ENCODE results near the gene CDH7. TPM values are rescaled to one million over a fixed set of nuclear protein-coding genes. Genes with fewer than 3 reads are reported as not detected.

CDH7 gene
- total RNA-seq, 2 experiments from 2014 or later = not detected

DNA sequence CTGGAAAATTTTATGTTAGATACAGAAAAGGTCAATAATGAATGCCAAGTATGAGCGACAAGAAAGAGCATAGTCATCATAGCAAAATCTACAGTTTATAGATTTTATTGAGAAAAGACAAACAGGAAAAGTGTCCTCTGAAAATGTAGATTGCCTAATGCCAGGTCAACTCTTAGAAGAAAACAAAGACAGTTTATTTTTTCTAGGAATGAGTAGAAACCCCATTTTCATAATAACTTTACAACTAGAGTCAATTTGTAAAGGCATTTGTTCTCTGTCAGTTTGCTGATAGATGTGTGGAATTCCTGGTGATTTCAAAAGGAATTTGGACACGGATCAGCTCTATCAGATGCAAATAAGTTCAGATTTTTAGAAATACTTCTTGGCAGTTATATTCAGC lies 16.6 kb downstream of the CDH7 start:
- ChIA-PET POLR2A (no interaction called here), CTCF (no interaction called here)

DNA sequence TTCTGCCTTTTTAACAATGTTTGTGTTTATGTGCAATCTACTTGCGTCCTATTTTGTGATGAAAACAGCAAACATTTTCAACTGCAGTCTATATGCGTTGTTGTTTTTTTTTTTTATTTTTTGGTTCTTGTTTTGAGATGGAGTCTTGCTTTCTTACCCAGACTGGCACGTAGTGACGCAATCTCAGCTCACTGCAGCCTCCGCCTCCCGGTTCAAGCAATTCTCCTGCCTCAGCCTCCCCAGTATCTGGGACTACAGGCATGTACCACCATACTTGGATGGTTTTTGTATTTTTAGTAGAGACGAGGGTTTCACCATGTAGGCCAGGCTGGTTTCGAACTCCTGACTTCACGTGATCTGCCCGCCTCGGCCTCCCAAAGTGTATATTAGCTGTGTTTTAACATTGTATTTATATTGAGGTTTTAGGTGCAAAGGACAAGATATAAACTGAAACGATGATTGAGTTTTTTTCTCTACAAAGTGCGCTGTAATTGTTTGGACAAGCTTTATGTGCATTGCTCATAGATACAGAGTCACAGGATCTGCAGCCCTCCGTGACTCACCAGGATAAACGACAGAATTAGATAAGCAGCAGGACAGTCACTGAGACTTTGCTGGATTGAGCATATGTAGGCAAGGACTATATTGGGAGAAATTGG lies 17.4 kb downstream of the CDH7 start:
- ChIA-PET CTCF (no interaction called here), POLR2A (no interaction called here)

- ChIA-PET CTCF (no interaction called here), POLR2A (no interaction called here)
These were observed 18.8 kb downstream of the CDH7 start for GRCh38 chr18:65769652-65770051.

DNA sequence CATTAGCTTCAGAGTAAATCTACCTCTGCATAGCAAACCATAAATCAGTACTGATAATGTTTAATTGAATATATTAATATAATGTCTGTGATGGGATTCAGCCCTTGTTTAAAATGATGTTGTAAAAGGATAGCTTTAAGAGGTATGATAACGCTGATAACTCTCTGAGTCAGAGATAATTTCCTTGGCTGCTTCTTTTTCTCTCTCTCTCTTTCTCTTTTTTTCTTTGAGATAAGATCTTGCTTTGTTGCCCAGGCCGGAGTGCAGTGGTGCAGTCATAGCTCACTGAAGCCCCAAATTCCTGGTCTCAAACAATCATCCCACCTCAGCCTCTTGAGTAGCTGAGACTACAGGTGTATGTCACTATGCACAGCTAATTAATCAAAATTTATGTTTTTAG lies 35.7 kb downstream of the CDH7 start:
- ChIA-PET CTCF (no interaction called here), POLR2A (no interaction called here)

DNA sequence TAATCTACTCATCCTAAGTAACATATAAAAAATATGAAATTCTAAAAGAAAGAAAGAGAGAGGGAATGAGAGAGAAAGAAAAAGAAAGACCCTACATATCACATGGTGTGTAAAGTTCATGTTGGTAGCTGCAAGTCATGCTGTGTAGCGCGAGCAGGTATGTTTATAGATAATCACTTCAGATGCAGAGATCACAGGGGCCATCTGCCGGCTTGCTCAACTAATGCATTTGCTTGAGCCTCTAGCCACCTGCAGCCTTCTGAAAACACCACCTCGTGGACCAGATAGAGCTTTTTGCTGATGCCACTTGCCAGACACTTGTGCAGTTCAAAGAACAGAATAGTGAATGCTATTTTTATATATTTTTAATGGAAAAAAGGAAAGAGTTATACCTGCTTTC lies 37.6 kb downstream of the CDH7 start:
- POLR2A ChIA-PET = no interaction called here
- CTCF ChIA-PET = no interaction called here

GRCh38 chr18:65790604-65791003 lies 39.8 kb downstream of the CDH7 start:
- CTCF ChIA-PET = no interaction called here
- POLR2A ChIA-PET = no interaction called here

DNA sequence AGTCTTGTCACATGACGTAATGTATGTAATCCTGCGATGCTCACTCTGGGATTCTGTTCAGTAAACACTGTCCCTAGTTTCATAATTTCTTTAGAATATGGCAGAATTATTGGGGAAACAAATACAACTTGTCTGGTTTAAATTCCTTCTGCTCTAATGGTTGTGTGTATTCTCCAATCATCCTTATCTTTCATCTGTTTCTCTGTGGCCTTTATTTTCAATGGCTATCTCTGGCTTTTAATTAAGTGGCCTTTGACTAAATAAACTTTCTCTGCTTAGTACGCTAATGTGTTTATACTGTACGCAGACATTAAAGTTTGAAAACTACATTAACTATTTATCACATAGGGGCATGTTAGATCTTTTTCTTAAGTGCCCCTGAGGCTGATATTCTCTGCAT lies 40.9 kb downstream of the CDH7 start:
- POLR2A ChIA-PET = no interaction called here
- CTCF ChIA-PET = no interaction called here

- ChIA-PET POLR2A (no interaction called here), CTCF (no interaction called here)
These were observed 41.8 kb downstream of the CDH7 start for GRCh38 chr18:65792456-65793074.

- CTCF ChIA-PET = no interaction called here
- POLR2A ChIA-PET = no interaction called here
These were observed 57.9 kb downstream of the CDH7 start for GRCh38 chr18:65808759-65809158.

DNA sequence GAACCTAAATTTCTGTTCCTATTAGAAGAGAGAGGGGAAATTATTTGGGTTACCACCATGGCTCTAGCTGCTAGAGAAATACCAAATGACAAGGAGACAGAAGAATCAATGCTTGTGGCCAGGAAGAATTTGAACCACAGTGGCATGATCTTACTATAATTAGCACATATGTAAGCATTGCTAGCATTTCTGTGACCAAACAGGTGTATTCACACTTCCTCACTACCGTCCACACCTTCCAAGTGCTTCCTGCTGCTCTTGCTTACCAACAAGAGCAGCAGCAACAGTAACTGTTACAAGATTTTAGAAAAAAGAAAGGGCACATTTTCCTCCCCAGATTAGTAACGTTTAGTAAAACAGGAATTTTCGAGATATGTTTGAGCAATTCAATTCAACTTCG lies 60.5 kb downstream of the CDH7 start:
- ChIA-PET POLR2A (no interaction called here), CTCF (no interaction called here)

- POLR2A ChIA-PET = no interaction called here
- CTCF ChIA-PET = no interaction called here
These were observed 64.7 kb downstream of the CDH7 start for GRCh38 chr18:65815506-65815905.

DNA sequence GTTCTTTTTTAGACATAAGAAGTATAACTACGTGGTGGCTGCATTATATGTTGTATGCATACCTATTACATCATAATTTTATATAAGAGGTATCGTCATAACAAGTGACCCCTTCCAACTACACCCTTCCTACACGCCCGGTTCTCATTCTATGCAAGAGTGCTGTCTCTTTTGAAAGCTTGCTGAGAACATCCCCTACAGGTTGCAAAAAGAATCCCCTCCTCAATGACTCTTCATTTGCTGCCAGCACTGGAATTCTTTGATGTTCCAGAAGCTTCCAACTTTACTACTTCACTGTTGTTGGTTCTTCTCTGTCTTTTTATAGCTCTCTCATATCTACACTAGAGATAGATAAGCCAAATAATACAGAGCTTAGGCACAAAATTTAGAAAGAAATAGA lies 66.4 kb downstream of the CDH7 start:
- ChIA-PET POLR2A (no interaction called here), CTCF (no interaction called here)

GRCh38 chr18:65821911-65822310 lies 71.1 kb downstream of the CDH7 start:
- CTCF ChIA-PET = no interaction called here
- POLR2A ChIA-PET = no interaction called here

DNA sequence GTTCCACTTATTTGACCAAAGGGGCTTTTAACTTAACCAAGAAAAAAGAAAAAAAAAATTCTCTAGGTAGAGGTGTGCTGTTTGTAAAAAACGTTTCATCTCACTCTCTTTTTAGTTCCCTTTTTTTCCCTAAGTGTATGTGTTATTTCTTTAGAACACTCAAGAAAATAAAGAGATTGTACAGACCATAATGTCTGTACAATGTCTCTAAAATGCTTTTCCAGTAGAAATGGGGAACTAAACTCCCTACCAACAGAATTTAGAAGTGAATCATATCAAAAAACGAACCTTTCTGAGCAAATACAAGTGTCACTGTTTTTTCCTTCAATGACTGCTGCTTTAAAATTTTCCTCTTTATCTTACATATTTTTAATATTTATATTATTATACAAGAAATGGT lies 72.0 kb downstream of the CDH7 start:
- CTCF ChIA-PET = no interaction called here
- POLR2A ChIA-PET = no interaction called here

DNA sequence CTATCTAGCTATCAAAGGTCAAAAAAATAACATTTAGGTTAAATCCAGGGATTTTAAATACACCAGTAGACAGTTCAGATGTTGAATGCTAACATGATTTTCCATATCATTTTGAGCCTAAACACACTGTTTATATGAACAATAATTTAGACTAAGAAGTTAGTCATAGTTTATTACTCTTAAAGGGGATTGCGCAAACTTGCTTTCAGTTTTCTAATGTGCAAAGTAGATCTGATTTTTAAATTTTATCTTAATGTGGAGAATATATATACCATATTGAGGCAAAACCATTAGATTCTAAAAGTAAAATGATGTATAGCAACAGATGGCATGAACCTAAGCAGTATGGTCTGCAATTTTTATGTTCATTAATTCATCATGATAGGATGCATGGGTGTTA lies 76.6 kb downstream of the CDH7 start:
- ChIA-PET POLR2A (no interaction called here), CTCF (no interaction called here)

DNA sequence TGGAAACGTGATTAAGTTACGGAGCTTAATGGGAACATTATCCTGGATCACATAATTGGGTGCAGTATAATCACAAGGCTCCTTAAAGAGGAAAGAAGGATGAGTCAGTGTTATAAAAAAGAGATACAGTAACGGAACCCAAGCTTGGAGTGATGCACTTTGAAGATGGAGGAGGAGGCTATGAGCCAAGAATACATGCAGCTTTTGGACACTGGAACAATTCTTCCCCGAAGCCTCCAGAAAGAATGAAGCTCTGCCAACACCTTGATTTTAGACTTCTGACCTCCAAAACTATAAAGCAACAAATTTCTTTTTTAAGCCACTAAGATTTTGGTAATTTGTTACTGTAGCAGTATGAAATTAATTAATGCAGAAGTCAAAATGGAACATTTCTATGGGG lies 85.1 kb downstream of the CDH7 start:
- POLR2A ChIA-PET = no interaction called here
- CTCF ChIA-PET = no interaction called here

GRCh38 chr18:65846107-65846506 lies 95.3 kb downstream of the CDH7 start:
- ChIA-PET POLR2A (no interaction called here), CTCF (no interaction called here)

DNA sequence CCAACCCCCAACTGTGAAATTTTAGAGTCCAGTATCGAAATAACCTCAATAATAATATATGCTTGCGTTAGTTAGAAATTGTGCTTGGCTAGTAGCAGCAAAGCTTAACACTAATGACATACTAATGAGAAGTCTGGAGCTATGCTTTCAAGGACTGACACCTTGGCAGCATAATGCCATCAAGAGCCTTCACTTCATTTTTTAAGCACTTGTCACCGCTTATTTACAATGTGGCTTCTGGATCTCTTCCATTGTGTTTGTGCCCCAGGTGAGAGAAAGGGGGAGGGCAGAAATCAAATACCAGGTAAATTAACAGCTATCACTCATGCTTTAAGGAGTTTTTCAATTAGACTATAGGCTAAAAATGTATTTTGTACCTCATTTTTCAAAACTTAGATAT lies 101.5 kb downstream of the CDH7 start:
- POLR2A ChIA-PET = no interaction called here
- CTCF ChIA-PET = no interaction called here

DNA sequence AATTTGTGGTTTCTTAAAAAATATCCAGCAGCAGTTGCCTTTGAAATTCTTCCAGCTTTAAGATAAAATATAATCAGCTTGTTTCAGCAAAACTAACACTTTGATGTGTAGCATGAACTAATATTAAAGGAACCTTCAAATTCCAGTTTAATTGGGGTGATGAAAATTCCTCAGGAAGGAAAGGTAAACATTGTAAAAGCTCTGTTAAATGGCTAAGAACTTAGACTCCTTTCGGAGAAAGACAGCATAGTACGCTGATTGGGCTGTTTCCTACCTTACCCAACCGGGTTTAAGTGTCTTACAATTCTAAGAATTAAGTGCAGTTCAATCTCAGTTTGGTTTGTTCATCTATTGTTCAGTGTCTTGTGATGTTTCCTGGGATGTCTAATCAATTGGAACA lies 108.3 kb downstream of the CDH7 start:
- ChIA-PET CTCF (no interaction called here), POLR2A (no interaction called here)

DNA sequence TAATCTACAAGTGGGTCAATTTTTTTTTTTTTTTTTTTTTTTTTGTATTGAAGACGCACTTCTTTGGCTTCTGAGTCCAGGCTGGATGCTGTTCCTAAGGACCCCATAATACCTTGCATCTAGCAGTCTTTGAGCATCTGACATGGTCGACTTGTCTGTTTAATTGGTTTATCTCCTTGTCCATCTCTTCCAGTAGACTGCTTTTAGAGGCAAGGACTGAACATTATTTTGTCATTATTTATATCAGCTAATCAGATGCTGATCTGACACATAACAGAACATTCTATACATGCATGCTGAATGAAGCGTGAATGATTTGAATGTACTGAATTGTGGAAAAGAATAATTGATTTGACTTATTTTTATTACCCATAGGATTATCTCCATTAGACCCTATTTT lies 118.7 kb downstream of the CDH7 start:
- CTCF ChIA-PET = no interaction called here

DNA sequence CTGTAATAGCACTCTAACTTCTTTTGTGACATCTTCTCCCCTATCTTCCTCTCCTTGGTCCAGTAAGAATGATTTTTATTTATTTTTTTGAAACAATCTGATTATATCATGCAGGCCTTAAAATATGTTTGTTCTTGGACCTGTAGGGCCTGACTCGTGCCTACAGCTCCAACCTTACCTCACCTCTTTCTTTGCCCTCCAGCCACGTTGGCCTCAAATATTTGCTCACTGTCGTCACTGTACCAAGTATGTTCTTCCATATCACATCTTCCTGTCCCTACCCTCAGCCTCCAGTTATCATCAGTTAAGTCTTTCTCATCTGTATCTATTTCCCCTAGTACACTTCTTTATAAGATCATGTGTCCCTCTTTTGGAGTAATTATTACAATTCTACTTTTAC lies 125.5 kb downstream of the CDH7 start:
- CTCF ChIA-PET = no interaction called here
- POLR2A ChIA-PET = no interaction called here

More for the DNA sequence above, 118.7 kb downstream of the CDH7 start:
- POLR2A ChIA-PET = no interaction called here

DNA sequence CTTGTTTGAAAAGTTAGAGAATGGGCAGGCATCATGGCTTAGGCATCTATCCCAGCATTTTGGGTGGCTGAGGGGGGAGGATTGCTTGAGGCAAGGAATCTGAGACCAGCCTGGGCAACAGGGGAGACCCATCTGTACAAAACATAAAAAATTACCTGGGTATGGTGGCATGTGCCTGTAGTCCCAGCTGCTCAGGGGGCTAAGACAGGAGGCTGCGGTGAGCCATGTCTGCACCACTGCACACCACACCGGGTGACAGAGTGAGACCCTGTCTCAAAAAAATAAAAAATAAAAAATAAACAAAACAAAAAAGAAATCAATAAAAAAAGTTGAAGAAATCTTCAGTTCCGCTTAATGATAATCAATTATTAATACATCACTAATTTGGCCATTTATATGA lies 146.5 kb downstream of the CDH7 start:
- CTCF ChIA-PET = no interaction called here

GRCh38 chr18:65901522-65901921 lies 150.7 kb downstream of the CDH7 start:
- POLR2A ChIA-PET = no interaction called here
- CTCF ChIA-PET = no interaction called here

More for the DNA sequence above, 146.5 kb downstream of the CDH7 start:
- POLR2A ChIA-PET = no interaction called here
